ENCODE results near the gene ROBO2.

DNA sequence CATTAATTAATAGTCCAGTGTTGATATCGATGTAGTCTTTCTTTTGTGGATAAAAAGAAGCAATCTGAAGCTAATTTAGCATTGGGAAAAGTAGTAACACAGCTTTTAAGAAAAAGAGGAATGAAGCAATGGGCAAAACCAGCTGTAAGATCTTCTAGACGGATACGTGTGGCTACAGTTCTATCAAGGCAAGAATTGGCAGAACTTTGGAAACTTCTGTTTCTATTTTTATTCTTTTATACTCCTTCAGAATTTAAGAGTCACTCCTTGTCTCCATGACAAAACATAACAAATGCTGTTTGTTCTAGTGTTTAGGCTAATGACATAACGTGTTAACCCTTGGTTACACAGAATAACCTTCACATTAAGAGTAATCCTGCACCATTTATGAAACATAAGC, 289.2 kb downstream of the ROBO2 start:
- TF ChIP-seq CTCF (tag by site-specific recombination; IDR thresholded peaks at IDR 0.05) (no peak), TCF7L2 (IDR thresholded peaks at IDR 0.05; ENCODE audit: borderline replicate concordance, low read depth, low read length) (no peak), ZNF776 (tag by site-specific recombination; IDR thresholded peaks at IDR 0.05; ENCODE audit: borderline replicate concordance) (no peak), ZBTB1 (tag by site-specific recombination; IDR thresholded peaks at IDR 0.05) (no peak)
- TF ChIP-seq, protein P1, sequence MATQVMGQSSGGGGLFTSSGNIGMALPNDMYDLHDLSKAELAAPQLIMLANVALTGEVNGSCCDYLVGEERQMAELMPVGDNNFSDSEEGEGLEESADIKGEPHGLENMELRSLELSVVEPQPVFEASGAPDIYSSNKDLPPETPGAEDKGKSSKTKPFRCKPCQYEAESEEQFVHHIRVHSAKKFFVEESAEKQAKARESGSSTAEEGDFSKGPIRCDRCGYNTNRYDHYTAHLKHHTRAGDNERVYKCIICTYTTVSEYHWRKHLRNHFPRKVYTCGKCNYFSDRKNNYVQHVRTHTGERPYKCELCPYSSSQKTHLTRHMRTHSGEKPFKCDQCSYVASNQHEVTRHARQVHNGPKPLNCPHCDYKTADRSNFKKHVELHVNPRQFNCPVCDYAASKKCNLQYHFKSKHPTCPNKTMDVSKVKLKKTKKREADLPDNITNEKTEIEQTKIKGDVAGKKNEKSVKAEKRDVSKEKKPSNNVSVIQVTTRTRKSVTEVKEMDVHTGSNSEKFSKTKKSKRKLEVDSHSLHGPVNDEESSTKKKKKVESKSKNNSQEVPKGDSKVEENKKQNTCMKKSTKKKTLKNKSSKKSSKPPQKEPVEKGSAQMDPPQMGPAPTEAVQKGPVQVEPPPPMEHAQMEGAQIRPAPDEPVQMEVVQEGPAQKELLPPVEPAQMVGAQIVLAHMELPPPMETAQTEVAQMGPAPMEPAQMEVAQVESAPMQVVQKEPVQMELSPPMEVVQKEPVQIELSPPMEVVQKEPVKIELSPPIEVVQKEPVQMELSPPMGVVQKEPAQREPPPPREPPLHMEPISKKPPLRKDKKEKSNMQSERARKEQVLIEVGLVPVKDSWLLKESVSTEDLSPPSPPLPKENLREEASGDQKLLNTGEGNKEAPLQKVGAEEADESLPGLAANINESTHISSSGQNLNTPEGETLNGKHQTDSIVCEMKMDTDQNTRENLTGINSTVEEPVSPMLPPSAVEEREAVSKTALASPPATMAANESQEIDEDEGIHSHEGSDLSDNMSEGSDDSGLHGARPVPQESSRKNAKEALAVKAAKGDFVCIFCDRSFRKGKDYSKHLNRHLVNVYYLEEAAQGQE (tag by site-specific recombination; IDR thresholded peaks at IDR 0.05), result no peak

All from HEK293 (cell line).